Keratinocyte (primary cell): Measurements from ENCODE around the gene IGSF9.

Source experiments
- CTCF ChIP-seq, 3 experiments: IDR thresholded peaks in 1 of 3; conservative IDR thresholded peaks in 1 of 3; optimal IDR thresholded peaks in 1 of 3; 2 replicates in 2 of 3; 3 replicates in 1 of 3; pipeline versions ENCODE3 to v1.5.1; 2011; ENCODE audit warnings: low read length in 3 of 3, mild to moderate bottlenecking in 3 of 3, moderate library complexity in 2 of 3, control low read depth in 1 of 3, inconsistent platforms in 1 of 3; ENCODE audit not compliant: insufficient read depth in 2 of 3; ENCODE audit errors: extremely low read depth in 1 of 3
- EZH2 ChIP-seq: IDR thresholded peaks from one replicate; pipeline ENCODE4 v1.6.1; 2012; ENCODE audit warnings: inconsistent platforms, mild to moderate bottlenecking, low read length, moderate library complexity

GRCh38 chr1:159968901-159969300, 23.5 kb upstream of the IGSF9 start:
- TF ChIP-seq CTCF (optimal IDR thresholded peaks at IDR 0.05 in 1 of 3, IDR thresholded peaks at IDR 0.05 in 1 of 3, conservative IDR thresholded peaks at IDR 0.05 in 1 of 3; ENCODE audit: extremely low read depth in 1 of 3, insufficient read depth in 2 of 3, low read length in 3 of 3) (no peak), EZH2 (no peak)
